WTC11 (cell line): ENCODE results near the gene ZNF550. TPM values are rescaled to one million over a fixed set of nuclear protein-coding genes. Genes with fewer than 3 reads are reported as not detected.
A peak's percentile ranks its signal among the peaks of the same experiment; 100 is the strongest.

ENCODE experiments used
- ATAC-seq: fragments of 200-7000 bp; cut with Tn5 transposase; 2 replicates; pipeline ENCODE4 v1.10.0; 2021; ENCODE audit warnings: mild to moderate bottlenecking, moderate library complexity
- CTCF ChIA-PET: fragments of 300-600 bp; sonication (Branson Sonifier 250); formaldehyde crosslinking; loops from one replicate; lab custom pipeline; 2021; ENCODE audit warnings: antibody characterized with exemption; lab: Charles Lee
- POLR2A ChIA-PET: fragments of 350-600 bp; sonication (Branson Sonifier 250); formaldehyde crosslinking; loops from one replicate; lab custom pipeline; 2021; ENCODE audit warnings: antibody characterized with exemption; lab: Charles Lee
- DNase-seq: peaks from one replicate; pipeline ENCODE4 v3.0.0; 2021; ENCODE audit warnings: low spot score
- H3K27ac Mint-ChIP-seq: 2 replicates; pipeline ENCODE4 v1.8.0; 2021; ENCODE audit warnings: mixed read lengths
- H3K27me3 Mint-ChIP-seq: 2 replicates; pipeline ENCODE4 v1.8.0; 2021; ENCODE audit warnings: low read depth, mild to moderate bottlenecking, moderate library complexity, mixed read lengths
- H3K36me3 Mint-ChIP-seq: 2 replicates; pipeline ENCODE4 v1.8.0; 2021; ENCODE audit warnings: mixed read lengths
- H3K4me1 Mint-ChIP-seq: 2 replicates; pipeline ENCODE4 v1.8.0; 2022; ENCODE audit warnings: mixed read lengths
- H3K4me3 Mint-ChIP-seq: 2 replicates; pipeline ENCODE4 v1.8.0; 2021; ENCODE audit warnings: mild to moderate bottlenecking, moderate library complexity, mixed read lengths
- H3K9me3 Mint-ChIP-seq: 2 replicates; pipeline ENCODE4 v1.8.0; 2021; ENCODE audit warnings: mixed read lengths
- CREB1 ChIP-seq: sonication (generic); formaldehyde crosslinking; IDR thresholded peaks from 2 replicates; pipeline ENCODE4 v1.8.0; 2023; ENCODE audit warnings: mild to moderate bottlenecking, missing genetic modification reagents
- ELF4 ChIP-seq: sonication (generic); formaldehyde crosslinking; IDR thresholded peaks from 2 replicates; pipeline ENCODE4 v1.8.1; 2022; ENCODE audit warnings: low read depth, mild to moderate bottlenecking, moderate library complexity, missing genetic modification reagents
- FOXK1 ChIP-seq: sonication (generic); formaldehyde crosslinking; IDR thresholded peaks from 2 replicates; pipeline ENCODE4 v1.8.0; 2022; ENCODE audit warnings: mild to moderate bottlenecking, moderate library complexity, missing genetic modification reagents
- MXD4 ChIP-seq: fragments of 250-450 bp; sonication (Bioruptor Pico); IDR thresholded peaks from 2 replicates; pipeline ENCODE4 v1.8.0; 2021; ENCODE audit warnings: mild to moderate bottlenecking, moderate library complexity, borderline replicate concordance
- MYBL2 ChIP-seq: sonication (generic); formaldehyde crosslinking; IDR thresholded peaks from 2 replicates; pipeline ENCODE4 v1.8.1; 2023; ENCODE audit warnings: mild to moderate bottlenecking, moderate library complexity, missing genetic modification reagents
- NFYB ChIP-seq: sonication (generic); formaldehyde crosslinking; conservative IDR thresholded peaks from 2 replicates; pipeline ENCODE4 v1.8.0; 2022; ENCODE audit warnings: low read depth, missing genetic modification reagents
- PRRX2 ChIP-seq: fragments of 250-450 bp; sonication (Bioruptor Pico); IDR thresholded peaks from 2 replicates; pipeline ENCODE4 v1.8.0; 2021; ENCODE audit warnings: mild to moderate bottlenecking
- SMAD3 ChIP-seq: sonication (generic); formaldehyde crosslinking; IDR thresholded peaks from 2 replicates; pipeline ENCODE4 v1.8.0; 2022; ENCODE audit warnings: missing genetic modification reagents, mild to moderate bottlenecking, borderline replicate concordance
- SMAD4 ChIP-seq: sonication (generic); formaldehyde crosslinking; IDR thresholded peaks from 2 replicates; pipeline ENCODE4 v1.8.0; 2022; ENCODE audit warnings: mild to moderate bottlenecking, missing genetic modification reagents
- SP1 ChIP-seq: sonication (generic); formaldehyde crosslinking; conservative IDR thresholded peaks from 2 replicates; pipeline ENCODE4 v1.8.1; 2022; ENCODE audit warnings: missing genetic modification reagents
- ZNF263 ChIP-seq: sonication (generic); formaldehyde crosslinking; IDR thresholded peaks from 2 replicates; pipeline ENCODE4 v1.8.1; 2022; ENCODE audit warnings: low read depth, mild to moderate bottlenecking, moderate library complexity, missing genetic modification reagents
- ZNF317 ChIP-seq: sonication (generic); formaldehyde crosslinking; IDR thresholded peaks from 2 replicates; pipeline ENCODE4 v1.8.1; 2023; ENCODE audit warnings: low read depth, mild to moderate bottlenecking, moderate library complexity, missing genetic modification reagents, borderline replicate concordance
- total RNA-seq: library from RNA; stranded (reverse); gene quantifications from 3 replicates; pipeline ENCODE4 v1.2.3, GENCODE V29; 2021
- TF ChIP-seq, protein P1 (sequence below): sonication (generic); formaldehyde crosslinking; IDR thresholded peaks from 2 replicates; pipeline ENCODE4 v1.8.1; 2023; ENCODE audit warnings: mild to moderate bottlenecking, missing genetic modification reagents, moderate library complexity
- TF ChIP-seq, protein P2 (sequence below): sonication (generic); formaldehyde crosslinking; conservative IDR thresholded peaks from 2 replicates; pipeline ENCODE4 v1.8.1; 2023; ENCODE audit warnings: mild to moderate bottlenecking, low read depth, missing genetic modification reagents, moderate library complexity
- TF ChIP-seq, protein P3 (sequence below): sonication (generic); formaldehyde crosslinking; IDR thresholded peaks from 2 replicates; pipeline ENCODE4 v1.8.0; 2023; ENCODE audit warnings: mild to moderate bottlenecking, missing genetic modification reagents
- TF ChIP-seq, protein P4 (sequence below): fragments of 250-450 bp; sonication (Bioruptor Pico); conservative IDR thresholded peaks from 2 replicates; pipeline ENCODE4 v1.9.0; 2021; ENCODE audit warnings: mild to moderate bottlenecking
- TF ChIP-seq, protein P5 (sequence below): sonication (generic); formaldehyde crosslinking; IDR thresholded peaks from 2 replicates; pipeline ENCODE4 v1.8.0; 2022; ENCODE audit warnings: missing genetic modification reagents
- TF ChIP-seq, protein P6 (sequence below): sonication (generic); formaldehyde crosslinking; IDR thresholded peaks from 2 replicates; pipeline ENCODE4 v1.8.0; 2022; ENCODE audit warnings: mild to moderate bottlenecking, missing genetic modification reagents

ZNF550 gene
- total RNA-seq, 1 experiment from 2014 or later, result 17.5 TPM

DNA sequence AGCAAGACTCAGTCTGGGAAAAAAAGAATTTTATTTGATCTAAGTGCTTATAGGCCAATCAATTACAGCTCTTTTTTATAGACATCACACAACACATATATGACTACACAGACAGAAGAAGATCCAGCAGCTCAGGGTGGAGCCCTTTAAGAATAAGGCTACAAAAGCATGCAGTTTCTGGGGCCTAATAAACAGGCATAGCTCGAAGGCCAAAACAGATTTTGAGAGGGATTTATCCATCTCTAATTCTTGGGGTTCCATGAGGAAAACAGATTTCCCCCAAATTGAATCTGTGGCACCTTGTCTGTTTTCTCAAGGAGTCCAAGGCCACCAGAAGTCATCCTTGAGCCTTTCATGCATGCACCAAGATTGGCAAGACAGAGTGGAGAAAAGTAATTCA is 3.9 kb upstream of the ZNF550 start:
- no peak for DNase-seq
- no peak overlapping the region for H3K4me3 Mint-ChIP-seq
- no peak for TF ChIP-seq NFYB (CRISPR knock-in tag)
- no peak for TF ChIP-seq ELF4 (CRISPR knock-in tag)
- TF ChIP-seq, protein P1, sequence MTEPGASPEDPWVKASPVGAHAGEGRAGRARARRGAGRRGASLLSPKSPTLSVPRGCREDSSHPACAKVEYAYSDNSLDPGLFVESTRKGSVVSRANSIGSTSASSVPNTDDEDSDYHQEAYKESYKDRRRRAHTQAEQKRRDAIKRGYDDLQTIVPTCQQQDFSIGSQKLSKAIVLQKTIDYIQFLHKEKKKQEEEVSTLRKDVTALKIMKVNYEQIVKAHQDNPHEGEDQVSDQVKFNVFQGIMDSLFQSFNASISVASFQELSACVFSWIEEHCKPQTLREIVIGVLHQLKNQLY, result no peak
- no peak for TF ChIP-seq ZNF263
- TF ChIP-seq, protein P2, sequence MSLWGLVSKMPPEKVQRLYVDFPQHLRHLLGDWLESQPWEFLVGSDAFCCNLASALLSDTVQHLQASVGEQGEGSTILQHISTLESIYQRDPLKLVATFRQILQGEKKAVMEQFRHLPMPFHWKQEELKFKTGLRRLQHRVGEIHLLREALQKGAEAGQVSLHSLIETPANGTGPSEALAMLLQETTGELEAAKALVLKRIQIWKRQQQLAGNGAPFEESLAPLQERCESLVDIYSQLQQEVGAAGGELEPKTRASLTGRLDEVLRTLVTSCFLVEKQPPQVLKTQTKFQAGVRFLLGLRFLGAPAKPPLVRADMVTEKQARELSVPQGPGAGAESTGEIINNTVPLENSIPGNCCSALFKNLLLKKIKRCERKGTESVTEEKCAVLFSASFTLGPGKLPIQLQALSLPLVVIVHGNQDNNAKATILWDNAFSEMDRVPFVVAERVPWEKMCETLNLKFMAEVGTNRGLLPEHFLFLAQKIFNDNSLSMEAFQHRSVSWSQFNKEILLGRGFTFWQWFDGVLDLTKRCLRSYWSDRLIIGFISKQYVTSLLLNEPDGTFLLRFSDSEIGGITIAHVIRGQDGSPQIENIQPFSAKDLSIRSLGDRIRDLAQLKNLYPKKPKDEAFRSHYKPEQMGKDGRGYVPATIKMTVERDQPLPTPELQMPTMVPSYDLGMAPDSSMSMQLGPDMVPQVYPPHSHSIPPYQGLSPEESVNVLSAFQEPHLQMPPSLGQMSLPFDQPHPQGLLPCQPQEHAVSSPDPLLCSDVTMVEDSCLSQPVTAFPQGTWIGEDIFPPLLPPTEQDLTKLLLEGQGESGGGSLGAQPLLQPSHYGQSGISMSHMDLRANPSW (CRISPR knock-in tag), result no peak
- TF ChIP-seq, protein P3, sequence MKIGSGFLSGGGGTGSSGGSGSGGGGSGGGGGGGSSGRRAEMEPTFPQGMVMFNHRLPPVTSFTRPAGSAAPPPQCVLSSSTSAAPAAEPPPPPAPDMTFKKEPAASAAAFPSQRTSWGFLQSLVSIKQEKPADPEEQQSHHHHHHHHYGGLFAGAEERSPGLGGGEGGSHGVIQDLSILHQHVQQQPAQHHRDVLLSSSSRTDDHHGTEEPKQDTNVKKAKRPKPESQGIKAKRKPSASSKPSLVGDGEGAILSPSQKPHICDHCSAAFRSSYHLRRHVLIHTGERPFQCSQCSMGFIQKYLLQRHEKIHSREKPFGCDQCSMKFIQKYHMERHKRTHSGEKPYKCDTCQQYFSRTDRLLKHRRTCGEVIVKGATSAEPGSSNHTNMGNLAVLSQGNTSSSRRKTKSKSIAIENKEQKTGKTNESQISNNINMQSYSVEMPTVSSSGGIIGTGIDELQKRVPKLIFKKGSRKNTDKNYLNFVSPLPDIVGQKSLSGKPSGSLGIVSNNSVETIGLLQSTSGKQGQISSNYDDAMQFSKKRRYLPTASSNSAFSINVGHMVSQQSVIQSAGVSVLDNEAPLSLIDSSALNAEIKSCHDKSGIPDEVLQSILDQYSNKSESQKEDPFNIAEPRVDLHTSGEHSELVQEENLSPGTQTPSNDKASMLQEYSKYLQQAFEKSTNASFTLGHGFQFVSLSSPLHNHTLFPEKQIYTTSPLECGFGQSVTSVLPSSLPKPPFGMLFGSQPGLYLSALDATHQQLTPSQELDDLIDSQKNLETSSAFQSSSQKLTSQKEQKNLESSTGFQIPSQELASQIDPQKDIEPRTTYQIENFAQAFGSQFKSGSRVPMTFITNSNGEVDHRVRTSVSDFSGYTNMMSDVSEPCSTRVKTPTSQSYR (CRISPR knock-in tag), result no peak
- TF ChIP-seq, all 79 proteins: peak for 0
- CTCF ChIA-PET, result no interaction called here
- peaks cover 62% of the 10 kb centered on the region for H3K36me3 Mint-ChIP-seq
- peaks cover 70% of the 10 kb centered on the region for H3K27me3 Mint-ChIP-seq
- H3K9me3 Mint-ChIP-seq, result peaks cover 87% of the 10 kb centered on the region
- no peak overlapping the region for H3K27ac Mint-ChIP-seq
- peaks cover 5% of the 10 kb centered on the region for H3K4me1 Mint-ChIP-seq
- no peak for ATAC-seq
- POLR2A ChIA-PET, result no interaction called here

DNA sequence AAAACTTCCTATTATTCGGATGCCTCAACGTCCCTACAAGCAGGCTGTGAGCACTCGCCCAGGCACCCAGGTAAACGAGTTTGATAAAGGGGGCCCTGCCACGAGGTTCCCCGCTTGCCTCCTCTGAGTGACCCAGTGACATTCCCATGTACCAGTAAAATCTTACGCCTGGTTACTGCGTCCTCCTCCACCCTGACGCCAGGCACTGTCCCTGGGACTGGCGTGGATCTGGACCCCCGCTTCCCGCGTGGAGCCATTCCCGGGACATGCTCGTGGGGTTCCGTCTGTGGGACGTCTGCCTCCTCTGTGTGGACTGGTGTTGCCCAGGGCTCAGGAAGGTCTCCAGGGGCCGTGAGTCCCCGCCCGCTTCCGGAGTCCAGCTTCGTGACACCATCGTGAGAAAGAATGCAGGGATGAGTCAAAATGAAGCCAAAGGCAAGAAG is 407 bp upstream of the ZNF550 start:
- peaks cover 11% of the 10 kb centered on the region for H3K4me1 Mint-ChIP-seq
- no peak for DNase-seq
- no peak for TF ChIP-seq MYBL2 (CRISPR knock-in tag)
- TF ChIP-seq, protein P2 (CRISPR knock-in tag), result no peak
- no peak for TF ChIP-seq ZNF317
- TF ChIP-seq, protein P4, sequence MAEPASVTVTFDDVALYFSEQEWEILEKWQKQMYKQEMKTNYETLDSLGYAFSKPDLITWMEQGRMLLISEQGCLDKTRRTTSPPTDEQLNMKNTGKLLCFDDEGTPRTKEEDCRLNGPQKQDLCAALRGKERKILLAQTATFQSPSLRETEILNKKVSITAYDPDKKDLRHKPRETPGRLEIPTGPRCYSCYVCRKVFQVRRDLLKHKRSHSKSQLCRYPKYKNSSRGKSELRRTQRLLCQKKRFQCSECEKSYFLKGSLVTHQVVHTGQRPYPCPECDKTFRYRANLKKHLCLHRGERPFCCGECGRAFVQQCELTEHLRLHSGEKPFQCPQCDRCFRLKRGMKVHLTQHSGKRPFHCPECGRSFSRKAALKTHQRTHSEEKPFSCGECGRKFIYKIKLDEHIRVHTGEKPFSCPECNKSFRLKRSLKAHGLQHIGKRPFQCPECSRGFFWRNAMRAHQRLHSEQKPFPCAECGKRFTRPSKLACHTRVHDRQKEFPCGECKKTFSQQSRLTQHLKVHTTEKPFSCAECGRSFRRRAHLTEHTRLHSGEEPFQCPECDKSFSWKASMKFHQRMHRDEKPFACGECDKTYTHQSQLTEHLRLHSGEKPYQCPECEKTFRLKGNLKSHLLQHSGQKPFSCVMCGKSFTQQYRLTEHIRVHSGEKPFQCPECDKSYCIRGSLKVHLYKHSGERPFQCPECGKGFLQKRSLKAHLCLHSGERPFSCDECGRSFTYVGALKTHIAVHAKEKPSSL (CRISPR knock-in tag), result no peak
- TF ChIP-seq SMAD4 (CRISPR knock-in tag), result no peak
- no peak for TF ChIP-seq CREB1 (CRISPR knock-in tag)
- TF ChIP-seq PRRX2 (CRISPR knock-in tag), result no peak
- no peak for TF ChIP-seq SP1 (CRISPR knock-in tag)
- TF ChIP-seq, protein P5, sequence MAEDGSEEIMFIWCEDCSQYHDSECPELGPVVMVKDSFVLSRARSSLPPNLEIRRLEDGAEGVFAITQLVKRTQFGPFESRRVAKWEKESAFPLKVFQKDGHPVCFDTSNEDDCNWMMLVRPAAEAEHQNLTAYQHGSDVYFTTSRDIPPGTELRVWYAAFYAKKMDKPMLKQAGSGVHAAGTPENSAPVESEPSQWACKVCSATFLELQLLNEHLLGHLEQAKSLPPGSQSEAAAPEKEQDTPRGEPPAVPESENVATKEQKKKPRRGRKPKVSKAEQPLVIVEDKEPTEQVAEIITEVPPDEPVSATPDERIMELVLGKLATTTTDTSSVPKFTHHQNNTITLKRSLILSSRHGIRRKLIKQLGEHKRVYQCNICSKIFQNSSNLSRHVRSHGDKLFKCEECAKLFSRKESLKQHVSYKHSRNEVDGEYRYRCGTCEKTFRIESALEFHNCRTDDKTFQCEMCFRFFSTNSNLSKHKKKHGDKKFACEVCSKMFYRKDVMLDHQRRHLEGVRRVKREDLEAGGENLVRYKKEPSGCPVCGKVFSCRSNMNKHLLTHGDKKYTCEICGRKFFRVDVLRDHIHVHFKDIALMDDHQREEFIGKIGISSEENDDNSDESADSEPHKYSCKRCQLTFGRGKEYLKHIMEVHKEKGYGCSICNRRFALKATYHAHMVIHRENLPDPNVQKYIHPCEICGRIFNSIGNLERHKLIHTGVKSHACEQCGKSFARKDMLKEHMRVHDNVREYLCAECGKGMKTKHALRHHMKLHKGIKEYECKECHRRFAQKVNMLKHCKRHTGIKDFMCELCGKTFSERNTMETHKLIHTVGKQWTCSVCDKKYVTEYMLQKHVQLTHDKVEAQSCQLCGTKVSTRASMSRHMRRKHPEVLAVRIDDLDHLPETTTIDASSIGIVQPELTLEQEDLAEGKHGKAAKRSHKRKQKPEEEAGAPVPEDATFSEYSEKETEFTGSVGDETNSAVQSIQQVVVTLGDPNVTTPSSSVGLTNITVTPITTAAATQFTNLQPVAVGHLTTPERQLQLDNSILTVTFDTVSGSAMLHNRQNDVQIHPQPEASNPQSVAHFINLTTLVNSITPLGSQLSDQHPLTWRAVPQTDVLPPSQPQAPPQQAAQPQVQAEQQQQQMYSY (CRISPR knock-in tag), result no peak
- TF ChIP-seq, protein P6, sequence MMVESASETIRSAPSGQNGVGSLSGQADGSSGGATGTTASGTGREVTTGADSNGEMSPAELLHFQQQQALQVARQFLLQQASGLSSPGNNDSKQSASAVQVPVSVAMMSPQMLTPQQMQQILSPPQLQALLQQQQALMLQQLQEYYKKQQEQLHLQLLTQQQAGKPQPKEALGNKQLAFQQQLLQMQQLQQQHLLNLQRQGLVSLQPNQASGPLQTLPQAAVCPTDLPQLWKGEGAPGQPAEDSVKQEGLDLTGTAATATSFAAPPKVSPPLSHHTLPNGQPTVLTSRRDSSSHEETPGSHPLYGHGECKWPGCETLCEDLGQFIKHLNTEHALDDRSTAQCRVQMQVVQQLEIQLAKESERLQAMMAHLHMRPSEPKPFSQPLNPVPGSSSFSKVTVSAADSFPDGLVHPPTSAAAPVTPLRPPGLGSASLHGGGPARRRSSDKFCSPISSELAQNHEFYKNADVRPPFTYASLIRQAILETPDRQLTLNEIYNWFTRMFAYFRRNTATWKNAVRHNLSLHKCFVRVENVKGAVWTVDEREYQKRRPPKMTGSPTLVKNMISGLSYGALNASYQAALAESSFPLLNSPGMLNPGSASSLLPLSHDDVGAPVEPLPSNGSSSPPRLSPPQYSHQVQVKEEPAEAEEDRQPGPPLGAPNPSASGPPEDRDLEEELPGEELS (CRISPR knock-in tag), result no peak
- TF ChIP-seq FOXK1 (CRISPR knock-in tag), result no peak
- no peak for TF ChIP-seq SMAD3 (CRISPR knock-in tag)
- no peak for TF ChIP-seq MXD4 (CRISPR knock-in tag)
- H3K27me3 Mint-ChIP-seq, result peaks cover 40% of the 10 kb centered on the region
- peaks cover 52% of the 10 kb centered on the region for H3K9me3 Mint-ChIP-seq
- no peak for ATAC-seq
- no peak overlapping the region; the same call in 1 of the 2 replicates for H3K27ac Mint-ChIP-seq
- peak overlapping the region; percentile 97 for H3K4me3 Mint-ChIP-seq
- CTCF ChIA-PET, result no interaction called here
- POLR2A ChIA-PET, result no interaction called here
- H3K36me3 Mint-ChIP-seq, result peaks cover 42% of the 10 kb centered on the region
